GM21381 (cell line): ENCODE data around the gene TCAP.

ENCODE experiments used
- ATAC-seq: cut with Tn5 transposase; IDR thresholded peaks from one replicate; pipeline ENCODE4 v1.9.1; 2021; ENCODE audit warnings: mild to moderate bottlenecking, moderate library complexity; ENCODE audit not compliant: unreplicated experiment

The TCAP gene

DNA sequence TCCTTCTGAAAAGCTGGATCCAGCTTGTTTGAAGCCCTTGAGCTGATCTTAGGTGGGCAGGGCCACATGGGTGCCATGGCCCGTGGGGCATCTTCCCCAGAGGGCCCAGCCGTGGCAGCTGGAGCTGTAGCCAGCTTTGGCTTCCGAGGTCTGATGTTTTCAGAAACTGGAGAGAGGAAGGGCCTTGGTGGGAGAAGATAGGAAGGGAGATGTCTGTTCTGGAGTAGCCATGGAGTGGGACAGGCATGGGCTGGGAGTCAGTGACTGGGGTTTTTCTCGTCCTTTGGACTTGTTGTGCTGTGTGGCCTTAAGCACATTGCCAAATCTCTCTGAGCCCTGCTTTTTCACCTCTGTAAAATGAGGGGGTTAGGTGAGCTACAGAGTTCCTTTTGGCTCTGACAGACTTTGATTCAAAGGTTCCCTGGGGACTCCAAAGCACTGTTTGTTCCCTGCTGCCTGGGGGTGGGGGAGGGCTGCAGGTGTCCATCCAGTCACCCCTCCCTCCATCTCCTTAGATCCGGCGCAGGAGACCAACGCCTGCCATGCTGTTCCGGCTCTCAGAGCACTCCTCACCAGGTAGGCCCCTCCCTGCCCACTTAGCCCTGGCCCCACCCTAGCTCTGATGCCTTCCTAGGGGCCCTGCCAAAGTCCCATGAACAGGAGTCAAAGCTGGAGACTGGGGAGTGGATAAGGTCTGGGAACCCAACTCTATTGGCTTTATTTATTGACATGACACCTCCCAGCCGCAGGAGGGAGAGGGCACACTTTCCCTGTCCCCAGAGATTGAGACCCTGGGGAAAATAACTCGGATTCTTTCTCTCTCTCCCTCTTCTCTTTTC lies 36.3 kb upstream of the TCAP start:
- ATAC-seq: no peak

DNA sequence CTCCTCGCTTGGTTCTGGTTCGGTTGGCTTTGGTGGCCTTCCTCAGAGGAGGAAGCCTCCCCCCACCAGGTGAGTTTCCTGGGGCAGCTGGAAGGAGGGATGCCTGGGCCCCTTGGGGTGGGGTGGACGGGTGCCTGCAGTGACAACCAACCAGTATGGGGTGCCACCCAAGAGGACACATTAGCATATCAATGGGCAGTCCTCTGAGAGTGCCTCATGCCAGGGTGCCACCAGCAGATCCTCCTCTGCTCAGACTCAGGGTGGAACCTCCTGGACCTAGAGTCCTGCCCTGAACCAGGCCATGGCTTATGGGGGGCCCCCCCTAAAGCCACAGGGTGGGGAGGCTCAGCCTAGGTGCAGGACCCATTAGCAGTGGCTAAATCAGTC lies 35.7 kb upstream of the TCAP start:
- no peak for ATAC-seq

DNA sequence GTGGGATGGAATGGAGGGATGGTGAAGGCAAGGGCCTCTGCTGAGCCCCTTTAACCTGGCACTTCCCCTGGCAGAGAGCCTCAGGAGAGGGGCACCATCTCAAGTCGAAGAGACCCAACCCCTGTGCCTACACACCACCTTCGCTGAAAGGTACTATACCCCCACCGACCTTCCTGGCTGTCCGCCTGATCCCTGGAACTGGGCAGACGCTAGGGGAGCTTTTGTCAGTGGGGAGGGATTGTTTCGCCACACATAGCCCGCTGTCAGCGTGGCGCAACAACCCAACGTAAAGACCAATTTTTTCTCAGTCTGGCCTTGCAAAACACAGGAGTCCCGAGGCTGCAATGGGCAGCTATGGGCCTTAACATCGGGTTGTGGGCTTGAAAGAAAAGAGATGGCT lies 35.3 kb upstream of the TCAP start:
- ATAC-seq: no peak

GRCh38 chr17:39631403-39631802 lies 33.7 kb upstream of the TCAP start:
- ATAC-seq: no peak

DNA sequence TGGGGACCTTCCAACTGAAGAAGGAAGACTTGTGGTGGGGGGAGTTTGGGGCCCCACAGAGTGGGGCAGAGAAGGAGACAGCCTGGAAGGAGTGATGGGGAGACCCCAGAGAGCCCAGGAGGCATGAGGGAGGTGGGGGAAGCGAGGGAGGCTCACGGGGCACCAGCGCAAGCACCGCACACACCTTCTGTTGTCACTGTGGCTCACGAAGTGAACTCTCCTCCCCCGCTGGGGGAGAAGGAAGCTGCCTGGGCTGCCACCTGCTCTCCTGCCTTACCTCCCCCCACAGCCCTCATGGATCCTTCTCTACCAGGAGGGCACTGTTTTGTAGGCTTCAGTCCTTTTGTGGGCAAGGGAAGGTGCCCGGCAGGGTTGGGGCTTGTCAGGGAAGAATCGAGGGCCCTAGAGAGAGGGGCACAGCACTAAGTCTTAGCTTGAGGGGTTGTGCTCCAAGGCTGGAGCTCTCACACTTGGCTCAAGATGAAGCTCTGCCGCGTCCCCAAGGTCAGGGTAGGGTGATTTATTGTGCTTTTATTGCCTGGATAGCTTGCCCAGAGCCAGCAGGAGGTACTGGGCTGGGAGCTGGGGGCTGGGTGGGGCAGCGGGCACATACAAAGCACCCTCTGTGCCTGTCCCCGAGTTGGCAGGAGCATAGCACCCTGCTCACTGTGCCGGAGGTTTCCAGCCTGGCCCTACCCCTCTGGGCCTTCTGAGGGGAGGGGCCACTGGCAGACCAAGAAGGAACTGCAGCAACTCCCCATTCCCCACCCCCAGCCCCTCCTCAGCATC lies 32.8 kb upstream of the TCAP start:
- ATAC-seq: no peak

GRCh38 chr17:39633570-39634183 lies 31.5 kb upstream of the TCAP start:
- ATAC-seq: no peak

- ATAC-seq: no peak
Measured at GRCh38 chr17:39634384-39634871, 30.7 kb upstream of the TCAP start.

- no peak for ATAC-seq
Measured at GRCh38 chr17:39635614-39636176, 29.5 kb upstream of the TCAP start.

GRCh38 chr17:39636587-39636926 lies 28.6 kb upstream of the TCAP start:
- no peak for ATAC-seq

DNA sequence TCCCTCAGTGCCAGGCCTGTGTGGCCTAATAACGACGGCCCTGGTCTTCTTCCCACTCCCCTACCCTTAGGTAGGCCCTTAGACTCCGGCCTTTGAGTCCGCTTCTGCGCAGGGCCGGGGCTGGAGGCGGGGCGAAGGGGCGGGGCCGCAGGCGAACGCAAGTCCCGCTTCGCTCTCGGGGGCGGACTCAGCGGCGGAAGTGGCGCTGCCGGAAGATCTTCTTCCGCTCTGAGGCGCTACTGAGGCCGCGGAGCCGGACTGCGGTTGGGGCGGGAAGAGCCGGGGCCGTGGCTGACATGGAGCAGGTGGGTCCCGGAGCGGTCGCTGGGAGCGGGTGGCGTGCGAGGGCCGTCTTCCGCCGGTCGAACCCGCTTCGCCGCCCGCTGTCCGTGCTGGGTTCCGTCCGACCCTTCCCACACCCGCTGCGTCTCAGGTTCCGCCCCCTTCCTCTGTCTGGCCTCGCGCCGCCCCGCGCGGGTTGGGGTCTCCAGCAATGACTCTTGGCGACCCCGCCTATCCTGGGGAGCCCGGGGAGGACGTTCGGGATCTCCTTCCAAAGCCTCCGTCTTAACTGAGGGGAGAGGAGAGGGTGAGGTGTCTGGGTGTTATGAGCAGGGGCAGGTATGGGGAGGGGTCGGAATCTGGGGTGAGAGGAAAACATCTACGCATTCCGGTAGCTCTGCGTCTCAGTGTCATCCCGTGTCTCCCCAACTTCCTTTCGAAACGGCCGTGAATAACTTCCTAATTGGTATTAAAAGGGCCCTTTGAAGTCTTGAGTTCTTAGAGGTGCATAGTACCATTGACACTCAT lies 28.0 kb upstream of the TCAP start, which contains the start of gene STARD3:
TSS of gene STARD3 (plus strand) at position 218 of the 810 bp plus-strand sequence. CDS start 16,388 bp downstream, outside the sequence.
- peak; percentile 83 for ATAC-seq

DNA sequence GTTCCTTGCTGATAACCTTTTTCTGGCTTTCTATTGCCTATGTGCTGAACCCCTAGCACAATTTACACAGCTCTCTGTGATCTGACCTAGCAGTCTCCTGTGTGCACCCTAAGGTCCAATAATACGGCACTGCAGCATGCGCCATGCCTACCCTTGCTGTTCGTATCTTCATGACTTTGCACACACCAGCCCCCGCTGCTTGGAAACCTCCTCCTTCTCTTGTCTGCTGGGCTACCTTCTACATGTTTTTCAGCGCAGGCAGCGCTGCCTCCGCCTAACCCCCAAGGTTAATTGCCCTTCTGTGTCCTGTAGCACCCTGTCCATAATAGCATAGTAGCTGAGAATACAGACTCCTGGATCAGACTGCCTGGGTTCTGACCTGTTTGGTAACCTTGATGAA lies 26.8 kb upstream of the TCAP start:
- ATAC-seq: no peak

GRCh38 chr17:39639043-39639442 lies 26.1 kb upstream of the TCAP start:
- no peak for ATAC-seq

GRCh38 chr17:39639566-39640458 lies 25.3 kb upstream of the TCAP start:
- no peak for ATAC-seq

DNA sequence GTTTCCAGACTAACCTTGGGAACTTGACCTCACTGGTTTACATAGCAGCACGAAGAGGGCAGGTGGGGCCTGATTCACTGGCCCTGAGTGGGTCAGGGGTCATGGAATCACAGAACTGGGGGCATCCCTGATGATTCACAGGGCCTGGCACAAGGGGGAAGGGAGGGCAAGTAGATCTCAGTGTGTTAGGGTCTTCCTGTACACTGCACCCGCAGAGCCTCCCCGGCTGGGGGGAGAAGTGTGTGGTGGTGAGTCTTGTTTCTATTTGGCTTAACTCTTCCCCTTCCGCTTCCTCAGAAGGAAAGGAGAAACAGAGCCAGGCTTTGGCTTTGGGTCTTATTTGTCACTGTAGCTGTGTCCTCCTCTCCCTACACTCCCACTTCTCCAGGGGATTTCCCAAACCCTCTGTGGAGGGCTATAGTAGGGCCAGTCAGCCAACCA lies 24.5 kb upstream of the TCAP start:
- ATAC-seq: no peak

GRCh38 chr17:39641097-39641496 lies 24.1 kb upstream of the TCAP start:
- no peak for ATAC-seq

DNA sequence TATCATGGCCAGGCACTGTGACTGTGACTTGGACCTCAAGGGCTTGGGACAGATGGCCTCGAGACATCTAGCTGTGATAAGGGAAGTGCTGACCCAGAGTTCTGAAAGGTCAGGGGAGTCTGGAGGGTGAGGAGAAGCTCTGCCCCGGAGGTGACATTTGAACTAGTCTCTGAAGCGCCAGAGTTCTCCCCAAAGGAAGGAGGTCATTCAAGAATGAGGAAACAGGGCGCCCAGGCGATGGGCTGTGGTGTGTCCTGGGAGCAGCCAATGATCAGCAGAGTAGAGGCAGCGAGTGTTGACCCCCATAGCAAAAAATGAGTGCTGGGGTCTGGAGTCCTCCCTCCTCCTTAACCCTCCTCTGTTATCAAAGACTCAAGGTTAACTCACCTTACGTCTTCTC lies 23.3 kb upstream of the TCAP start:
- ATAC-seq: no peak

- ATAC-seq: no peak
Measured at GRCh38 chr17:39642291-39643074, 22.7 kb upstream of the TCAP start.

GRCh38 chr17:39643271-39643670 lies 21.9 kb upstream of the TCAP start:
- no peak for ATAC-seq

GRCh38 chr17:39647256-39647655 lies 17.9 kb upstream of the TCAP start:
- no peak for ATAC-seq
